Raji (cell line): ENCODE results near the gene FGD3.

Experiments used
- POLR2A ChIP-seq: IDR thresholded peaks from 2 replicates; pipeline ENCODE4 v1.6.1; 2011; ENCODE audit warnings: low read depth, low read length, control low read depth; ENCODE audit not compliant: insufficient read depth

Gene FGD3

DNA sequence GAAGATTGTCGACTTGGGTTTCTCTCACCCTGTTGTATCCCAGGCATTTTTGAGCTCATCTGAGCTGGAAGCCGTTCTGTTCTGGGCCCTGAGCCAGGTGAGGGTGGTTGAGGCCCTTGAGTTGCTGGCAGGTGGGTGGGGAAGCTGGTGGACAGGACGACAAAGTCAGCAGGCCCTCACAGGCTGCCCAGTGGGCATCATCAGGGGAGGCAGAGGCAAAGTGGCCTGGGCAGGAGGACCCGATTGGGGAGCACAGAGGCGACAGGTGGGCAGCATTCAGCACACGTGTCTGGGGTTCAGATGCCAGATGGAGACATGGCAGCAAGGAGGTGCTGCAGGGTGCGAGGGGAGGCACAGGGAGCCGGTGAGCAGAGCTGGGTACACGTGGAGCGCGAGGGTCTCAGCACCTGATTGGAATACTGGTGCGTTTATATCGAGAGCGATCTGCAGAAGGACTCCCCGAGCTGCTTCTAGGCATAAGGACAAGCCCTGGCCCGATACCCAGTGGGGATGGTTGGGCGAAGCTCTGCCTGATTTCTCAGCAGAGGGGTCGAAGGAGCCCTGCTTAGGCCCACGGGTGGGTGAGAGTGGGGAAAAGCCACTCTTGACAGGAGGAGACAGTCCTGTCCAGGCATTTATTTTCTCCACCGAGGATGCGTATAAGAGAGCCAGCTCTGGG is 62.2 kb downstream of the FGD3 start:
- no peak for TF ChIP-seq POLR2A

- no peak for TF ChIP-seq POLR2A
Observed at GRCh38 chr9:93010056-93010455, 62.7 kb downstream of the FGD3 start.

GRCh38 chr9:93010704-93011103 is 63.4 kb downstream of the FGD3 start:
- TF ChIP-seq POLR2A, result no peak

GRCh38 chr9:93011114-93011513 is 63.8 kb downstream of the FGD3 start:
- TF ChIP-seq POLR2A, result no peak

GRCh38 chr9:93012963-93013855 is 65.9 kb downstream of the FGD3 start:
- TF ChIP-seq POLR2A, result no peak

- no peak for TF ChIP-seq POLR2A
Observed at GRCh38 chr9:93013856-93014582, 66.7 kb downstream of the FGD3 start.

DNA sequence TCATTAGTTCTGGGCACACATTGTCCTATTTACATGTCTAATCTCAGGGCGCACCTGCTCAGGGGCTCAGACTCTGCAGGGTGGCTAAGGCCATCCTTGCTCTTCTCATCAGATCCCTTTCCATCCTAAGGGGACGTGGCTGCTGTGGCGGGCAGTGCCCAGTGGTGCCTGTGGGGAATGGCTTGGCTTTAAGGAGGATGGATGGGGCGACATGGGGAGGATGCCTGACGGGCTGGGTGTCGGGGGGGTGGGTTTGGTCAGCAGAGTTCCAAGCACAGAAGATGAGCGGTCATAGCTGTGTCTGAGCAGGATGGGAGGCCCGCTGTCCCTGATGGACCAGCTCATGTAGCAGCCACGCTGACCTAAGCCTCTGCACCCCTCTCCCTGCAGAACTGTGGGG is 70.3 kb downstream of the FGD3 start:
- no peak for TF ChIP-seq POLR2A

DNA sequence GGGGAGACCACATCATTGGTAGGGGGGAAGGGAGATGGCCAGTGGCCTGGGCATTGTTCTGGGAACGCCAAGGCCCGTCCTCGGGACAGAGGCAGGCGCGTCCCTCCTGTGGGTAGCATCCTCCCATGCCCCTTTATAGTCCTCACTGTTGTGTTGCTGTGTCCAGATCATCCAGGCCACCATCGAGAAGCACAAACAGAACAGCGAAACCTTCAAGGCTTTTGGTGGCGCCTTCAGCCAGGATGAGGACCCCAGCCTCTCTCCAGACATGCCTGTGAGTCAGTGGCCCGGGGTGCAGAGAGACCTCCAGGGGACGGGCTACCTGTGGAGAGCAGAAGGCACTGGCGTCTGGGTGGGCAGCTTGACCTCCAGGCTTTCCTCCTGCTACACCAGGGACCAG is 72.8 kb downstream of the FGD3 start:
- TF ChIP-seq POLR2A, result no peak

GRCh38 chr9:93020771-93021670 is 73.7 kb downstream of the FGD3 start:
- no peak for TF ChIP-seq POLR2A

GRCh38 chr9:93022066-93022465 is 74.7 kb downstream of the FGD3 start:
- no peak for TF ChIP-seq POLR2A

GRCh38 chr9:93022721-93023520 is 75.6 kb downstream of the FGD3 start:
- TF ChIP-seq POLR2A, result no peak

GRCh38 chr9:93023521-93023815 is 76.1 kb downstream of the FGD3 start:
- TF ChIP-seq POLR2A, result no peak

DNA sequence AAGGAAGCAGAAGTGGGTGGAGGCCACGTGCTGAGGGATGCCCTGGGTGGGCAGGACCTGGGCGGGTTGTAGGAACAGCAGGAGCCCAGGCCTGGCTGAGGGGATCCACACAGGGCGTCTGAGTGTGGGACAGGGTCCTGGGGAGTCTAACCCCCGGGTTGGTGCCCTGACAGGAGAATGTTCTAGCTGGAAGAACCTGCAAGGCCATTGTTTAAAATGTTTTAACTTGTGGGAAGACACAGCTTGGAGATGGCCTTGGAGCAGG is 77.3 kb downstream of the FGD3 start:
- no peak for TF ChIP-seq POLR2A

DNA sequence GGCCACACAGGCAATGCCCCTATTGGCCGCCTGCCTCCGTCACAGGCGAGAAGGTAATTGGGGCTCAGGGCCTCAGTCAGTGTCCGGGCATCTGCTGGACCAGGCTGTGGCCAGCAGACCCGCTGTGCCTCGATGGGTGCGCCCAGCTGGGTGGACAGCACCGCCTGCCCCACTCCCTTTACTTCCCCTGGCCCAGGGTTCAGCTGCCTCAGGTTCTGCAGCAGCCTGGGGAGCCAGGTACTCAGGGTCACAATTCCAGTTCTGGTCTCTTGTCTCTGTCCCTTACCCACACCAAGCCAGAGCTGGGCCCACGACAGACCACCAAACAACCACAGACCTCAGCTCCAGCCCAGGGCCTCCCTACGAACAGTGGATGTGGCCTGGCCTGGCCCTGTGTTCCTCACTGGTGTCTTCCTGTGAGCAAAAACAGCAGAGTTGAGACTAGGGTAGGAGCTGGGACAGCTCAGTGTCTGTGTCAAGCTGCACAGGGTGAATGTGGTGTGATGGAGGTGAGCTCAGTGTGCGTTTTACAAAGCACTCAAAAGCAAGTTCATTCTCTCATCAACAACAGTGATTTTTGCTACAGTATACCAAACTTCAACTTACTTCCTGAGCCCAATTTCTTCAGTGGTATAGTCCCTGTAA is 77.8 kb downstream of the FGD3 start:
- TF ChIP-seq POLR2A, result no peak
